ACC112 (cell line): ENCODE results near the gene SLCO2A1.

Experiments used
- H2AFZ ChIP-seq: fragments of 200-600 bp; sonication (generic); one replicate; pipeline ENCODE4 v1.6.0; 2017; ENCODE audit warnings: antibody characterized with exemption, low read length; ENCODE audit not compliant: unreplicated experiment
- H3K27ac ChIP-seq: fragments of 200-600 bp; sonication (generic); 2 replicates; pipeline ENCODE4 v1.5.1; 2014; ENCODE audit warnings: low read depth, mild to moderate bottlenecking, antibody characterized with exemption, low read length, moderate library complexity
- H3K27me3 ChIP-seq: fragments of 200-600 bp; sonication (generic); 2 replicates; pipeline ENCODE4 v1.6.1; 2014; ENCODE audit warnings: mild to moderate bottlenecking, antibody characterized with exemption, low read length, moderate library complexity, mixed read lengths; ENCODE audit not compliant: insufficient read depth
- H3K36me3 ChIP-seq: fragments of 200-600 bp; sonication (generic); 2 replicates; pipeline ENCODE4 v1.6.1; 2016; ENCODE audit warnings: mild to moderate bottlenecking, antibody characterized with exemption, low read length, moderate library complexity, mixed read lengths; ENCODE audit not compliant: insufficient read depth
- H3K4me1 ChIP-seq: fragments of 200-600 bp; sonication (generic); one replicate; pipeline ENCODE4 v1.6.1; 2016; ENCODE audit warnings: low read length, mixed read lengths; ENCODE audit not compliant: insufficient read depth, unreplicated experiment, control insufficient read depth
- H3K4me3 ChIP-seq: fragments of 200-600 bp; sonication (generic); 2 replicates; pipeline ENCODE4 v1.5.1; 2014; ENCODE audit warnings: mild to moderate bottlenecking, low read depth, low read length
- H3K79me2 ChIP-seq: fragments of 200-600 bp; sonication (generic); one replicate; pipeline ENCODE4 v1.6.0; 2016; ENCODE audit warnings: low read length; ENCODE audit not compliant: control insufficient read depth, unreplicated experiment, insufficient read depth

SLCO2A1 gene

DNA sequence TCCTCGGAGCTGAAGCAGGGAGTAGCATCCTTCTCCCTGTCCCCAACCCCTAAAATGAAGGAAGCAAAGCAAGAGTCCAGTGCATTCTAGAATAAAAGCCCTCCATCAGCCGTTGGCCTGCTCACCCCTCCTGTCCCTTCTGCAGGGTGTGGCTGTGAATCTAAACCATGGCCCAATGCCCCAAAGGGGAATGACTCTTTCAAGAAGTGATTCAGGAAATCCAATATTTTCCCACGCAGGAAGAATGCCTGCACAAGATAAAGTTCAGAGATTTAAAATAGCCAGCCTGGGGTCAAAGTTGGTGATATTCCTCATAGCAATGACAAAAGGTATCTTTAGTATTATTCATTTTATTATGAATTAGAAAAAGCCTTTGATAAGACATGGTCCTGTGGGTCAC is 38.5 kb downstream of the SLCO2A1 start:
- H3K36me3 ChIP-seq: no peaks in the 10 kb centered on the region
- H2AFZ ChIP-seq: no peak overlapping the region
- H3K27me3 ChIP-seq: no peaks in the 10 kb centered on the region
- H3K4me1 ChIP-seq: peaks cover 17% of the 10 kb centered on the region
- H3K79me2 ChIP-seq: no peaks in the 10 kb centered on the region
- H3K27ac ChIP-seq: peak overlapping the region; percentile 39; the same call in 1 of the 2 replicates
- H3K4me3 ChIP-seq: no peak overlapping the region

DNA sequence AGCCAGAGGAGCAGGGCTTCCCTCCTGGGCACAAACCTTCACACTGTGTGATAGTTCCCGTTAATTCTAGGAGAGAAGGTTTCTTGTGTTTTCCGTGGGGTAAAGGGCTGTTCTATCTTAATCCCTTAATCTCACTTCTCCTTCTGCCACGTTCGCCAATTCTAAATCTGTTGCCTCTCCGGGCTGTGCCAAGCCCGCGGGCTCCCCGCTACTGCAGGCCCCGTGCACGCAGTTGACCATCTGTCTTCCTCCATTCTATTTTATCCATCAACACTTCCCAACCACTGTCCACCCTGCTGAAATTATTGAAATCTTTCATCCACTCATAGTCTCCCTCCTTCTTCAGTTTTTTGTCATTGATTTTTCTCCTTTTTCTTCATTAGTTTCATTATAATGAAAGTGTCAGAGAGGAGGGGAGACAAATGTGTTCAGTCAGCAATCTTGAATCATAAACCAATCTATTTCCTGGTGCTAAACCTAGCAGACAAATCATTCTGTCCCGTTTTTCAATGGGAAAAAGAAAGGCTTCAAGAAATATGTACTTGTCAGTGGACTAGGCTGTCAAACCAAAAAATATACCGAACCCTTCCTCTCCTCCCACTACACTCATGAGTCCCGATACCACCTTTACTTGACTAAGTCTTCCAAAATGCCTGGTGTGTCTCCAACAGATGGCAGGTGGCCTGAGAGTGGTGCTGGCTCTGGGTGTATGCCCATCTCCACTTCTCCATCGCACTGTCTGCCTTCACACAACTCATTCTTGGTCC is 39.6 kb downstream of the SLCO2A1 start:
- peaks cover 17% of the 10 kb centered on the region for H3K4me1 ChIP-seq

DNA sequence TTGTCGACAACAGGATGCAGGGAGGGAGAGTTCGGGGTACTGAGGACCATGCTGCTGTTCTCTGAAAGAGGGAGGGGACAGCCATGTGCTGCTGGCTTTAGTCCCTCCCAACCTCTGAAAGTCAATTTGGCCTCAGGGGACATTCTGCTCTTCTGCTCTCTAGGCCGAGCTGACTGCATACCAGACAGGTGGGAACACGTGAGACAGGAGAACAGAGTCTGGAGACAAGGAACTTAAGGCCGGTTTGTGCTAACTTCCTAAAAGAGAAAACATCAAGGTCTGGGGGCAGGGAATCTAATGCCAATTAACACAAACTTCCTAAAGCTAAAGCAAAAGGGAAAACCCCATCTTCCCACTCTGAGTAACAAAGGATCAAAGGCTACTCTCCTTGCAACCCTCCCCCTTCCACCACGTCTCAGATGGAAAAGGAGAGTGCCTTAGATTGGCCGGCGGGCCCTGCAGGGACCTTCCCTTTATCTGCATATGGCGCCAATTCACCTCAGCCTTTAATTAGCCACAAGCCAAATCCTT is 41.0 kb downstream of the SLCO2A1 start:
- no peaks in the 10 kb centered on the region for H3K27me3 ChIP-seq
- H3K27ac ChIP-seq: no peak overlapping the region
- peaks cover 17% of the 10 kb centered on the region for H3K4me1 ChIP-seq
- no peaks in the 10 kb centered on the region for H3K79me2 ChIP-seq
- no peak overlapping the region for H3K4me3 ChIP-seq
- H3K36me3 ChIP-seq: no peaks in the 10 kb centered on the region
- H2AFZ ChIP-seq: no peak overlapping the region

More for the DNA sequence above, 39.6 kb downstream of the SLCO2A1 start:
- H2AFZ ChIP-seq: no peak overlapping the region
- H3K27me3 ChIP-seq: no peaks in the 10 kb centered on the region
- H3K36me3 ChIP-seq: no peaks in the 10 kb centered on the region
- no peak overlapping the region for H3K4me3 ChIP-seq
- no peak overlapping the region for H3K27ac ChIP-seq
- no peaks in the 10 kb centered on the region for H3K79me2 ChIP-seq

DNA sequence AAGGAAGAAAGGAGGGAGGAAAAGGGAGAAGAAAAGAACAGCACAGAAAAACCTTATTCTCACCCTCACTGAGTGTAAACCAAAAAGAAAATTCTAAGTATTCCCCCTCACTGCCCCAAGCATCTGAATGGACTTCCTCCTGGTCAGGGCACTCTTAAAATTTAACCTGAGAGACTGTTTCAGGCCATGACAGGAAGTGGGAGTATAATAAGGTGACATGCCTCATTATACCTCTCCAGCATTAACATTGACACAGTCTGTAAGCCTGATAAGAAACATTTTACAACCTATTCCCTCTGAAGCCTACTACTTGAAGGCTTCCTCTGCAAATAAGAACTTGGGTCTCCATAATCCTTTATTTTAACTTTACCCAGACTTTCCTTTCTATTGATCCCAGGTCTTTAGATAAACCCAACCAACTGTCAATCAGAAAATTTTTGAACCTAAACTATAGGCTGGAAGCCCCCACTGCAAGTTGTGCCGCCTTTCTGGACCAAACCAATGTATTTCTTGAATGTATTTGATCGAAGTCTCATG is 41.7 kb downstream of the SLCO2A1 start:
- Histone ChIP-seq H3K4me1 (peaks cover 17% of the 10 kb centered on the region), H3K27me3 (no peaks in the 10 kb centered on the region), H3K4me3 (no peak overlapping the region), H3K36me3 (no peaks in the 10 kb centered on the region), H3K27ac (no peak overlapping the region), H2AFZ (no peak overlapping the region), H3K79me2 (no peaks in the 10 kb centered on the region)

DNA sequence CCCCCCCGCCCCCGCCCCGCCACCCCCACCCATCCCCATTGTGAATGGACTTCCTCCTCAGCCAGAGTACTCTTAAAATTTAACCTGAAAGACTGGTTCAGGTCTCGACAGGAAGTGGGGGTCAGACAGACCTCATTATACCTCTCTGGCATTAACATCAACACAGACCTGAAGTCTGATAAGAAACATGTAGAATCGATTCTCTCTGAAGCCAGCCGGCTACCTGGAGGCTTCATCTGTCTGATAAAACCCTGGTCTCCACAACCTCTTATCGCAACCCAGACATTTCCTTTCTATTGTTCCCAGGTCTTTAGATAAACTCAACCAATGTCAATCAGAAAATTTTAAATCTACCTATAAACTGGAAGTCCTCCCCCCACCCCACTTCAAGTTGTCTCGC is 42.6 kb downstream of the SLCO2A1 start:
- H3K27me3 ChIP-seq: no peaks in the 10 kb centered on the region
- H3K4me3 ChIP-seq: no peak overlapping the region
- peaks cover 13% of the 10 kb centered on the region for H3K4me1 ChIP-seq
- no peaks in the 10 kb centered on the region for H3K36me3 ChIP-seq
- H2AFZ ChIP-seq: no peak overlapping the region
- no peak overlapping the region for H3K27ac ChIP-seq
- no peaks in the 10 kb centered on the region for H3K79me2 ChIP-seq

DNA sequence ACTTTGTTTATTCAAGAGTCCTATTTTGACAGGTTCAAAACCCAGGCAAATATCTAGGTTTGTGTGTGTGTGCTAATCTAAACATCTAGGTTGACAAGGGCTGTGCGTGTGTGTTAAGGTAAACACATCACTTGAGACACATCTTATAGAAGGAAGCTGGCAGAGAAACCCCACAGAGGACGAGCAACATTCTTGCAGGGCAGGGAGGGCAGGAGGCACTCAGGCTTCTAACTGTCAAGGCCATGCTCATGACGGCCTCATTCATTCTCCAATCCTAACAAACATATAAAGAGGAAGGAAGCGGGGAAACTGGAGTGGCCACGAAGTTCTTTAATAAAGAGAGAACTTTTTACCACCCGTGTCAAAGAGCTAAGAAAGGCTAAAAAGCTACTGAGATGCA is 43.4 kb downstream of the SLCO2A1 start:
- no peaks in the 10 kb centered on the region for H3K36me3 ChIP-seq
- H3K79me2 ChIP-seq: no peaks in the 10 kb centered on the region
- no peak overlapping the region for H3K27ac ChIP-seq
- H3K27me3 ChIP-seq: no peaks in the 10 kb centered on the region
- no peak overlapping the region for H2AFZ ChIP-seq
- peaks cover 5% of the 10 kb centered on the region for H3K4me1 ChIP-seq
- H3K4me3 ChIP-seq: no peak overlapping the region

DNA sequence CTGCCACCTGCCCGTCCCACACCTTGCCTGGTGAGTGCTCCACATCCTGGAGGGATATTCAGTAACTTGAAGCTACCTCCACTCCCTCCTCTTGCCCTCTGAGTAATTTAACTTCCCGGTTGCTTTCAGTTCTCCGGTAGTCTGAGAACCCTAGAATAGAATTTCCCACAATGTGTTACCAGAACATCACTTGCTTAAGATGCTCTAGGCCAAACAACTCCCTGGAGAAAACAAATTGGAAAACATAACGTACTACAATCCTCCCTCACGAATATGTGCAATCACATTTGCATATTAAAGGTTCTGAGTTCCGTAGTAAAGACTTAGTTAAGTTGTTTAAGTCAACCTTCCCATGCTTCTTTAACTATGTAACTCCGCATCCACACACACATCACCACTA is 44.8 kb downstream of the SLCO2A1 start:
- H3K27ac ChIP-seq: no peak overlapping the region
- no peaks in the 10 kb centered on the region for H3K27me3 ChIP-seq
- no peak overlapping the region for H3K4me3 ChIP-seq
- H3K79me2 ChIP-seq: no peaks in the 10 kb centered on the region
- H3K4me1 ChIP-seq: no peaks in the 10 kb centered on the region
- H3K36me3 ChIP-seq: no peaks in the 10 kb centered on the region
- H2AFZ ChIP-seq: no peak overlapping the region

DNA sequence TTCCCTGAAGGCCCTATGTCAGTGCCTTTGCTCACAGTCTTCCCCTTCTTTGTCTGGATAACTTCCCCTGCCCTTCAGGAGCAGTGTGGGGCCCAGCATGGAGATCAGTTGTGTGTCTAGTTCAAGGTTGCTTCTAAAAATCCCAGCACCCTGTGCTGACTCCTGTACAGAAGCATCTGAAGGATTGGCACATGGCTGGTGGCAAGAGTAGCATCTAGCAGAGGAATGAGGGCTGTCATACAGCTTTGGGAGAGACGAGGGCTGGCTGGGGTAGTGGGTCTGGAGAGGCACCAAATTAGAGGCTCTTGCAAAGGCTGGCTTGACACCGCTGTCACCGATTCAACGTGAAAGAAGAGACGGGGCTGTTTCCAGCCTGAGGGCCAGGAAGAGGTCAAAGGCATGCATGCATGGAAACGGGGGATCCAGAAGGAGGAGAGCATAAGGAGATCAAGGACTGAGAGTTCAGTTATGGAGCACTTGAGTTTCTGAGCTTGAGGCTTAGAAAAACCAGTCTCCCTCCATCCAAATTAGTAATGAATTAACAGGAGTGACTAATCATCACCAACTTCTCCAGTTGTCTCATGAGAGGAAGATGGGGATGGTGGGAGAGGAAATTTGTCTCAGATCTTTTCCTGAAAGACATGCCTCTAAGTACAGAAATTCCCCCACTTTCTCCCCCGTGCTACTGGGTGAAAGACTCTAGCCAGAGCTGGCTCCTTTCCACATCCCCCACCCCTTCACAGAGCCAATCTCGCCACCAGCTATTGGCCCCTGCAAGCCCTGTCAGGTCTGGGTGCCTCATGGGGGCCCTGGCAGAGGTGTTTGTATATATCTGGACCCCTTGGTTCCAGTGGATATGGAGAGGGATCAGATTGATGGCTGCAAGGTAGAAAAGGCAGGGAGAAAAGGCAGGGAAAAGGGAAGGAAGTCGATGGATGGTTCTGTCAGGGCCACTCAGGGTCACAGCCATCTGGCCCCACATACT is 45.9 kb downstream of the SLCO2A1 start:
- H3K27me3 ChIP-seq: no peaks in the 10 kb centered on the region
- no peaks in the 10 kb centered on the region for H3K4me1 ChIP-seq
- no peaks in the 10 kb centered on the region for H3K36me3 ChIP-seq
- H3K27ac ChIP-seq: no peak overlapping the region
- H3K4me3 ChIP-seq: no peak overlapping the region
- H2AFZ ChIP-seq: no peak overlapping the region
- H3K79me2 ChIP-seq: no peaks in the 10 kb centered on the region

DNA sequence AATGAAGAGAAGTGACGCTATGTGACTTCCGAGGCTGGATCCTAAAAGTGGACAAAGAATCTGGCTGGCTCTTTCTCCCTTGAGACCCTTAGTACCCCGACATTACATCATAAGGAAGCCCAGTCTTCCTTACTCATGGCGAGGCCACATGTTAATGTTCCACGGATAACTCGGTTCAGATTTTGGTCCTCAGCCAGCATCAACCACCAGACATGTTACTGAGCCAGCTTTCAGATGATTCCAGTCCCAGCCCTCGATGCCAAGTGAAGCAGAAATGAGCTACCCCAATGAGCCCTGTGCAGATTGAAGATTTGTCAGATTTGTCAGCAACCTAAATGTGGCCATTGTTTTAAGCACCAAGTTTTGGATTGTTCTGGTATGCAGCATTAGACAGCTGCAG is 46.6 kb downstream of the SLCO2A1 start:
- Histone ChIP-seq H3K36me3 (no peaks in the 10 kb centered on the region), H3K27ac (no peak overlapping the region), H3K27me3 (no peaks in the 10 kb centered on the region), H3K79me2 (no peaks in the 10 kb centered on the region), H3K4me1 (no peaks in the 10 kb centered on the region), H2AFZ (no peak overlapping the region), H3K4me3 (no peak overlapping the region)

DNA sequence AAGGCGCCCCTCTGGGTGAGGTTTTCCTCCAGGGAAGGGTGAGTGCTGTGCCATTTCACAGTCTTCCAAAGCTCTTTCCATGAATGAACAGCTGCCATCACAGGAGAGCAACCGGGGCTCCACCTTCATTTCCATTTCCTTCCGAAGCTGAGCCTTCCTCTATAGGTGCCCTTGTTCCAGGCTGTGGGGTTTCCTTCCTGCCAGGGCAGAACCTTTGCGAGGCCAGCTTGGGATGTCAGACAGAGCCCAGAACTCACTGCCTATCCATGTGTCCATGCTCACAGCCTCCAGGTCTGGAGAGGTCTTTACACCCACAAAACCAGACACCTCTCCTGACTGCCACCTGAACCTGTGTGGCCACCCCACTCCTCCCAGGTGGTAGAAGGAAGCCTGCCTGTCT is 49.2 kb downstream of the SLCO2A1 start:
- Histone ChIP-seq H3K27me3 (no peaks in the 10 kb centered on the region), H3K36me3 (no peaks in the 10 kb centered on the region), H3K27ac (no peak overlapping the region), H2AFZ (no peak overlapping the region), H3K4me3 (no peak overlapping the region), H3K4me1 (no peaks in the 10 kb centered on the region), H3K79me2 (no peaks in the 10 kb centered on the region)
